ENCODE data around the gene BOK. TPM values are rescaled to one million over a fixed set of nuclear protein-coding genes. Genes with fewer than 3 reads are reported as not detected.
A peak's percentile ranks its signal among the peaks of the same experiment; 100 is the strongest.

Gene BOK
- total and polyA plus RNA-seq, 2 donors (not counting 1 experiment from before 2014, with no cell fraction given) = 21.2 to 42.4 TPM

- Histone ChIP-seq H4K20me1 (ENCODE audit: control insufficient read depth, extremely low read depth, insufficient read depth, low read length) (no peaks in the 10 kb centered on the region), H3K9me3 (ENCODE audit: control insufficient read depth, insufficient read depth, low read depth, low read length) (no peaks in the 10 kb centered on the region), H2AFZ (ENCODE audit: low read length) (no peak overlapping the region), H3K4me1 (ENCODE audit: control insufficient read depth, extremely low read depth, insufficient read depth, low read length) (peaks cover 2% of the 10 kb centered on the region), H3K79me2 (ENCODE audit: control insufficient read depth, insufficient read depth, low read length) (peaks cover 41% of the 10 kb centered on the region), H3K4me2 (ENCODE audit: extremely low read depth, insufficient read depth, low read length) (no peak overlapping the region), H3K27me3 (ENCODE audit: control insufficient read depth, insufficient read depth, low read length) (no peaks in the 10 kb centered on the region), H3K9ac (ENCODE audit: insufficient read depth, low read length) (no peak overlapping the region), H3K27ac (ENCODE audit: insufficient read depth, low read length) (no peak overlapping the region), H3K4me3 (replicated peaks in 1 of 4; ENCODE audit: control extremely low read depth in 1 of 4, insufficient read depth in 1 of 4, low read depth in 3 of 4, low read length in 4 of 4) (no peak overlapping the region), H3K36me3 (ENCODE audit: control insufficient read depth, insufficient read depth, low read length) (peaks cover 4% of the 10 kb centered on the region)
- no peak for DNase-seq (ENCODE audit: low read depth in 2 of 2)
- TF ChIP-seq EZH2 (IDR thresholded peaks at IDR 0.05; ENCODE audit: low read length, missing control alignments) = no peak
- TF ChIP-seq, protein P1, sequence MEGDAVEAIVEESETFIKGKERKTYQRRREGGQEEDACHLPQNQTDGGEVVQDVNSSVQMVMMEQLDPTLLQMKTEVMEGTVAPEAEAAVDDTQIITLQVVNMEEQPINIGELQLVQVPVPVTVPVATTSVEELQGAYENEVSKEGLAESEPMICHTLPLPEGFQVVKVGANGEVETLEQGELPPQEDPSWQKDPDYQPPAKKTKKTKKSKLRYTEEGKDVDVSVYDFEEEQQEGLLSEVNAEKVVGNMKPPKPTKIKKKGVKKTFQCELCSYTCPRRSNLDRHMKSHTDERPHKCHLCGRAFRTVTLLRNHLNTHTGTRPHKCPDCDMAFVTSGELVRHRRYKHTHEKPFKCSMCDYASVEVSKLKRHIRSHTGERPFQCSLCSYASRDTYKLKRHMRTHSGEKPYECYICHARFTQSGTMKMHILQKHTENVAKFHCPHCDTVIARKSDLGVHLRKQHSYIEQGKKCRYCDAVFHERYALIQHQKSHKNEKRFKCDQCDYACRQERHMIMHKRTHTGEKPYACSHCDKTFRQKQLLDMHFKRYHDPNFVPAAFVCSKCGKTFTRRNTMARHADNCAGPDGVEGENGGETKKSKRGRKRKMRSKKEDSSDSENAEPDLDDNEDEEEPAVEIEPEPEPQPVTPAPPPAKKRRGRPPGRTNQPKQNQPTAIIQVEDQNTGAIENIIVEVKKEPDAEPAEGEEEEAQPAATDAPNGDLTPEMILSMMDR (conservative IDR thresholded peaks at IDR 0.05 in 1 of 2, IDR thresholded peaks at IDR 0.05 in 1 of 2; ENCODE audit: low read depth in 1 of 2, low read length in 2 of 2) = no peak
Measured at GRCh38 chr2:241619597-241620418, 61.3 kb downstream of the BOK start.

GRCh38 chr2:241620419-241620769 lies 61.8 kb downstream of the BOK start:
- DNase-seq (ENCODE audit: low read depth in 2 of 2) = peak; percentile 43
- H2AFZ ChIP-seq (ENCODE audit: low read length) = no peak overlapping the region
- H3K4me1 ChIP-seq (ENCODE audit: control insufficient read depth, extremely low read depth, insufficient read depth, low read length) = peaks cover 2% of the 10 kb centered on the region
- TF ChIP-seq, protein P1 (conservative IDR thresholded peaks at IDR 0.05 in 1 of 2, IDR thresholded peaks at IDR 0.05 in 1 of 2; ENCODE audit: low read depth in 1 of 2, low read length in 2 of 2) = no peak
- TF ChIP-seq EZH2 (IDR thresholded peaks at IDR 0.05; ENCODE audit: low read length, missing control alignments) = no peak
- no peak overlapping the region for H3K4me3 ChIP-seq (replicated peaks in 1 of 4; ENCODE audit: control extremely low read depth in 1 of 4, insufficient read depth in 1 of 4, low read depth in 3 of 4, low read length in 4 of 4)
- peaks cover 46% of the 10 kb centered on the region for H3K79me2 ChIP-seq (ENCODE audit: control insufficient read depth, insufficient read depth, low read length)
- H4K20me1 ChIP-seq (ENCODE audit: control insufficient read depth, extremely low read depth, insufficient read depth, low read length) = no peaks in the 10 kb centered on the region
- no peak overlapping the region for H3K9ac ChIP-seq (ENCODE audit: insufficient read depth, low read length)
- peaks cover 4% of the 10 kb centered on the region for H3K36me3 ChIP-seq (ENCODE audit: control insufficient read depth, insufficient read depth, low read length)
- H3K4me2 ChIP-seq (ENCODE audit: extremely low read depth, insufficient read depth, low read length) = no peak overlapping the region
- no peaks in the 10 kb centered on the region for H3K27me3 ChIP-seq (ENCODE audit: control insufficient read depth, insufficient read depth, low read length)
- no peaks in the 10 kb centered on the region for H3K9me3 ChIP-seq (ENCODE audit: control insufficient read depth, insufficient read depth, low read depth, low read length)
- H3K27ac ChIP-seq (ENCODE audit: insufficient read depth, low read length) = no peak overlapping the region

Other genes starting within 250 kb of the BOK start
- gene HDLBP, start 243.1 kb upstream of the BOK start, total RNA-seq = 1,289 and 1,354 TPM in 2 replicates
- 626 and 639 TPM in 2 replicates for gene HDLBP, start 243.1 kb upstream of the BOK start, polyA plus RNA-seq
- 326 and 403 TPM in 2 replicates for gene SEPTIN2, start 242.8 kb upstream of the BOK start, total RNA-seq
- 795 and 927 TPM in 2 replicates for gene SEPTIN2, start 242.8 kb upstream of the BOK start, polyA plus RNA-seq
- 28.2 and 29.3 TPM in 2 replicates for gene FARP2, start 202.5 kb upstream of the BOK start, total RNA-seq
- gene FARP2, start 202.5 kb upstream of the BOK start, polyA plus RNA-seq = 31.7 and 41.0 TPM in 2 replicates
- 131 and 197 TPM in 2 replicates for gene STK25, start 50.2 kb upstream of the BOK start, total RNA-seq
- 168 and 171 TPM in 2 replicates for gene STK25, start 50.2 kb upstream of the BOK start, polyA plus RNA-seq
- gene THAP4, start 78.4 kb downstream of the BOK start, total RNA-seq = 40.6 and 47.7 TPM in 2 replicates
- 19.3 and 27.7 TPM in 2 replicates for gene THAP4, start 78.4 kb downstream of the BOK start, polyA plus RNA-seq
- gene ATG4B, start 78.9 kb downstream of the BOK start, total RNA-seq = 30.0 and 45.1 TPM in 2 replicates
- 76.2 and 95.6 TPM in 2 replicates for gene ATG4B, start 78.9 kb downstream of the BOK start, polyA plus RNA-seq
- 15.2 and 25.3 TPM in 2 replicates for gene DTYMK, start 128.1 kb downstream of the BOK start, total RNA-seq
- 19.0 and 48.3 TPM in 2 replicates for gene DTYMK, start 128.1 kb downstream of the BOK start, polyA plus RNA-seq
- 27.4 and 30.0 TPM in 2 replicates for gene ING5, start 143.3 kb downstream of the BOK start, total RNA-seq
- gene ING5, start 143.3 kb downstream of the BOK start, polyA plus RNA-seq = 15.3 and 17.4 TPM in 2 replicates
- 20.8 and 28.4 TPM in 2 replicates for gene D2HGDH, start 175.9 kb downstream of the BOK start, total RNA-seq
- gene D2HGDH, start 175.9 kb downstream of the BOK start, polyA plus RNA-seq = 4.8 and 5.7 TPM in 2 replicates
- 0.17 TPM in 1 of 2 replicates, not detected in the other for gene GAL3ST2, start 218.1 kb downstream of the BOK start, total RNA-seq
- gene GAL3ST2, start 218.1 kb downstream of the BOK start, polyA plus RNA-seq = not detected in 2 replicates

Measured in fibroblast of lung (primary cell).